ENCODE measurements around the gene GTF2F2. TPM values are rescaled to one million over a fixed set of nuclear protein-coding genes. Genes with fewer than 3 reads are reported as not detected.

The GTF2F2 gene
- total RNA-seq, 1 donor from 2014 or later, result 6.4 TPM

- intact Hi-C loops (cut with DNase I), result no loop called here
- Histone ChIP-seq H3K27ac (no peak overlapping the region), H3K9me3 (no peaks in the 10 kb centered on the region), H3K27me3 (no peaks in the 10 kb centered on the region), H3K36me3 (peaks cover 0 to 3% of the 10 kb centered on the region in 2 donors), H3K4me3 (no peak overlapping the region), H3K4me1 (no peaks in the 10 kb centered on the region)
- DNase-seq (ENCODE audit: low spot score in 2 of 2), result no peak
- no peak for TF ChIP-seq CTCF (IDR thresholded peaks at IDR 0.05)
Observed at GRCh38 chr13:45174478-45174877, 54.2 kb downstream of the GTF2F2 start.

GRCh38 chr13:45178349-45179162 lies 58.2 kb downstream of the GTF2F2 start:
- Histone ChIP-seq H3K4me1 (no peaks in the 10 kb centered on the region), H3K36me3 (peaks cover 0 to 3% of the 10 kb centered on the region in 2 donors), H3K27me3 (no peaks in the 10 kb centered on the region), H3K27ac (no peak overlapping the region), H3K4me3 (no peak overlapping the region), H3K9me3 (no peaks in the 10 kb centered on the region)
- DNase-seq (ENCODE audit: low spot score in 2 of 2), result no peak
- intact Hi-C loops (cut with DNase I), result no loop called here
- no peak for TF ChIP-seq CTCF (IDR thresholded peaks at IDR 0.05)

- no peak for TF ChIP-seq CTCF (IDR thresholded peaks at IDR 0.05)
- H3K27me3 ChIP-seq, result no peaks in the 10 kb centered on the region
- H3K9me3 ChIP-seq, result no peaks in the 10 kb centered on the region
- no peak overlapping the region for H3K27ac ChIP-seq
- no peak overlapping the region for H3K4me3 ChIP-seq
- H3K36me3 ChIP-seq, result peaks cover 0 to 3% of the 10 kb centered on the region in 2 donors
- no peak for DNase-seq (ENCODE audit: low spot score in 2 of 2)
- no peaks in the 10 kb centered on the region for H3K4me1 ChIP-seq
- intact Hi-C loops (cut with DNase I), result no loop called here
Observed at GRCh38 chr13:45179428-45179827, 59.1 kb downstream of the GTF2F2 start.

GRCh38 chr13:45180303-45180702 lies 60.0 kb downstream of the GTF2F2 start:
- no peak for DNase-seq (ENCODE audit: low spot score in 2 of 2)
- H3K4me3 ChIP-seq, result no peak overlapping the region
- H3K27me3 ChIP-seq, result no peaks in the 10 kb centered on the region
- H3K27ac ChIP-seq, result no peak overlapping the region
- H3K36me3 ChIP-seq, result no peaks in the 10 kb centered on the region
- H3K9me3 ChIP-seq, result no peaks in the 10 kb centered on the region
- TF ChIP-seq CTCF (IDR thresholded peaks at IDR 0.05), result no peak
- intact Hi-C loops (cut with DNase I), result no loop called here
- H3K4me1 ChIP-seq, result no peaks in the 10 kb centered on the region

- no peak for TF ChIP-seq CTCF (IDR thresholded peaks at IDR 0.05)
- Histone ChIP-seq H3K36me3 (no peaks in the 10 kb centered on the region), H3K27ac (no peak overlapping the region), H3K9me3 (no peaks in the 10 kb centered on the region), H3K4me3 (no peak overlapping the region), H3K27me3 (no peaks in the 10 kb centered on the region), H3K4me1 (no peaks in the 10 kb centered on the region)
- DNase-seq (ENCODE audit: low spot score in 2 of 2), result no peak
- intact Hi-C loops (cut with DNase I), result no loop called here
Observed at GRCh38 chr13:45180713-45181601, 60.6 kb downstream of the GTF2F2 start.

All from ascending aorta (tissue), 2 donors.